K562 (cell line): ENCODE results near the gene JAKMIP2.

Source experiments
- MED1 ChIP-seq: sonication (generic); formaldehyde crosslinking; IDR thresholded peaks from 2 replicates; pipeline ENCODE4 v1.8.1; 2023; ENCODE audit warnings: missing genetic modification reagents, borderline replicate concordance
- ZBTB17 ChIP-seq: fragments of 450-650 bp; formaldehyde crosslinking; IDR thresholded peaks from 2 replicates; pipeline ENCODE4 v1.4.0; 2020; ENCODE audit warnings: mild to moderate bottlenecking
- ZNF324 ChIP-seq: fragments of 250-450 bp; sonication (Bioruptor Pico); IDR thresholded peaks from 2 replicates; pipeline ENCODE4 v1.4.0; 2020; ENCODE audit warnings: mild to moderate bottlenecking
- TF ChIP-seq, protein P1 (sequence below), 3 experiments: IDR thresholded peaks in 2 of 3; conservative IDR thresholded peaks in 1 of 3; 2 replicates each; pipeline ENCODE4 v1.5.1; 2011 to 2012; ENCODE audit warnings: low read length in 3 of 3, mild to moderate bottlenecking in 3 of 3, control low read depth in 2 of 3, improper control_type of control experiment in 1 of 3, inconsistent platforms in 1 of 3, low read depth in 1 of 3, mixed read lengths in 1 of 3, moderate library complexity in 1 of 3; ENCODE audit not compliant: insufficient read depth in 2 of 3

DNA sequence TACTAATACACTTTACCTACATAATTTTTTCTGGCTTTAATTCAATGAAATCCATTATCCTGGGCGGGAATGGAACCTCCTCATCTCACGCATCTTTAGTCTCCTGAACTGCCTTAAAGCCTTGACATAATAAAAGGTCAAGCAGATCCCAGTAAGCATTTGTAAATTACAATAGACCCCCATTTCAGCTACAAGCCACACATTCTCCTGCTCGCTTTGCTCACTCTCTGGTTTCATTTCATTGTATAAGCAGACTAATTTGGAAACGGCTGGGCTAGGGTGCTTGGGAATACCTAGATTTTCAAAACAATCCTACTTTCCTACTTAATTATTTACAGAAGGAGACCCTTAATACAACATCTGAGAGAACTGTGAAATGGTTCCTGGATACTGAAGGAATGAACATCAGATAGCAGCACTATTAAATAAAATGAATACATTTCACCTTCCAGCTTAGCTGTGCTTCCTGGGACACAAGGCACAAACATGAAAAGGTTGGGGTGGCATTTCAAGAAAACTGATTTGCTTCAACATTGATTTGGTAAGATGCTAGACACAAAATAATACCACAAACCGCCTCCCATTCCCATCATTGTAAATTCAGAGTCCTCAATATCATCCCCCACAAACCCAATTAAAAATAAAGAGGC is 1.5 kb downstream of the JAKMIP2 start:
- TF ChIP-seq ZNF324 (CRISPR knock-in tag) (no peak), ZBTB17 (CRISPR knock-in tag) (no peak), MED1 (CRISPR knock-in tag) (no peak)
- TF ChIP-seq, protein P1, sequence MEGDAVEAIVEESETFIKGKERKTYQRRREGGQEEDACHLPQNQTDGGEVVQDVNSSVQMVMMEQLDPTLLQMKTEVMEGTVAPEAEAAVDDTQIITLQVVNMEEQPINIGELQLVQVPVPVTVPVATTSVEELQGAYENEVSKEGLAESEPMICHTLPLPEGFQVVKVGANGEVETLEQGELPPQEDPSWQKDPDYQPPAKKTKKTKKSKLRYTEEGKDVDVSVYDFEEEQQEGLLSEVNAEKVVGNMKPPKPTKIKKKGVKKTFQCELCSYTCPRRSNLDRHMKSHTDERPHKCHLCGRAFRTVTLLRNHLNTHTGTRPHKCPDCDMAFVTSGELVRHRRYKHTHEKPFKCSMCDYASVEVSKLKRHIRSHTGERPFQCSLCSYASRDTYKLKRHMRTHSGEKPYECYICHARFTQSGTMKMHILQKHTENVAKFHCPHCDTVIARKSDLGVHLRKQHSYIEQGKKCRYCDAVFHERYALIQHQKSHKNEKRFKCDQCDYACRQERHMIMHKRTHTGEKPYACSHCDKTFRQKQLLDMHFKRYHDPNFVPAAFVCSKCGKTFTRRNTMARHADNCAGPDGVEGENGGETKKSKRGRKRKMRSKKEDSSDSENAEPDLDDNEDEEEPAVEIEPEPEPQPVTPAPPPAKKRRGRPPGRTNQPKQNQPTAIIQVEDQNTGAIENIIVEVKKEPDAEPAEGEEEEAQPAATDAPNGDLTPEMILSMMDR (IDR thresholded peaks at IDR 0.05 in 2 of 3, conservative IDR thresholded peaks at IDR 0.05 in 1 of 3; ENCODE audit: insufficient read depth in 2 of 3, low read depth in 1 of 3, low read length in 3 of 3) = no peak
